Loucy (cell line): ENCODE results near the gene PLAAT5.
"Not testable (repeated sequence)": the region's sequence is repeated elsewhere in the genome, so short reads cannot be mapped to it uniquely, and the experiment has no call there.

Experiments
- CTCF ChIP-seq: fragments of 200-600 bp; sonication (generic); conservative IDR thresholded peaks from 2 replicates; pipeline ENCODE4 v1.5.1; 2014; ENCODE audit warnings: mild to moderate bottlenecking, antibody characterized with exemption, low read length
- EZH2phosphoT487 ChIP-seq: fragments of 200-600 bp; IDR thresholded peaks from 2 replicates; pipeline ENCODE4 v1.6.1; 2018; ENCODE audit warnings: antibody characterized with exemption, mild to moderate bottlenecking, moderate library complexity, borderline replicate concordance

- not testable (repeated sequence) for TF ChIP-seq CTCF, EZH2phosphoT487
Observed at GRCh38 chr11:63528156-63528555, 37.2 kb upstream of the PLAAT5 start.
